Liver (tissue), 3 donors: ENCODE results near the gene PHYKPL.

Experiments used
- EGR1 ChIP-seq, 2 donors: IDR thresholded peaks; 2 replicates each; pipeline ENCODE4 v1.6.1; 2016 to 2018; ENCODE audit warnings: antibody characterized with exemption in 2 of 2, low read depth in 2 of 2
- FOXA1 ChIP-seq: IDR thresholded peaks from 2 replicates; pipeline ENCODE4 v1.6.1; 2016; ENCODE audit warnings: antibody characterized with exemption
- GABPA ChIP-seq, 2 donors: IDR thresholded peaks in 1 of 2; conservative IDR thresholded peaks in 1 of 2; 2 replicates each; pipeline ENCODE4 v1.6.1; 2016; ENCODE audit warnings: antibody characterized with exemption in 2 of 2, mild to moderate bottlenecking in 1 of 2, moderate library complexity in 1 of 2
- HNF4A ChIP-seq, 2 donors: conservative IDR thresholded peaks; 2 replicates each; pipeline ENCODE4 v1.6.1; 2016; ENCODE audit warnings: antibody characterized with exemption in 2 of 2, mild to moderate bottlenecking in 2 of 2
- RAD21 ChIP-seq, 2 donors: IDR thresholded peaks; 2 replicates each; pipeline ENCODE4 v1.6.1; 2016; ENCODE audit warnings: antibody characterized with exemption in 2 of 2, mild to moderate bottlenecking in 2 of 2
- SP1 ChIP-seq: IDR thresholded peaks from 2 replicates; pipeline ENCODE4 v1.6.1; 2018; ENCODE audit warnings: antibody characterized with exemption, mild to moderate bottlenecking
- TAF1 ChIP-seq: conservative IDR thresholded peaks from 2 replicates; pipeline ENCODE4 v1.6.1; 2016; ENCODE audit warnings: antibody characterized with exemption, mild to moderate bottlenecking
- YY1 ChIP-seq: IDR thresholded peaks from 2 replicates; pipeline ENCODE4 v1.6.1; 2016; ENCODE audit warnings: antibody characterized with exemption, mild to moderate bottlenecking
- TF ChIP-seq, protein P1 (sequence below): IDR thresholded peaks from 2 replicates; pipeline ENCODE4 v1.6.1; 2016; ENCODE audit warnings: antibody characterized with exemption
- TF ChIP-seq, protein P2 (sequence below): fragments of 150-350 bp; IDR thresholded peaks from 2 replicates; pipeline ENCODE4 v1.5.1; 2017; ENCODE audit warnings: improper control_type of control experiment, low read depth, low read length; ENCODE audit not compliant: missing input control
- donor health status: healthy.
- donor health status: healthy.

DNA sequence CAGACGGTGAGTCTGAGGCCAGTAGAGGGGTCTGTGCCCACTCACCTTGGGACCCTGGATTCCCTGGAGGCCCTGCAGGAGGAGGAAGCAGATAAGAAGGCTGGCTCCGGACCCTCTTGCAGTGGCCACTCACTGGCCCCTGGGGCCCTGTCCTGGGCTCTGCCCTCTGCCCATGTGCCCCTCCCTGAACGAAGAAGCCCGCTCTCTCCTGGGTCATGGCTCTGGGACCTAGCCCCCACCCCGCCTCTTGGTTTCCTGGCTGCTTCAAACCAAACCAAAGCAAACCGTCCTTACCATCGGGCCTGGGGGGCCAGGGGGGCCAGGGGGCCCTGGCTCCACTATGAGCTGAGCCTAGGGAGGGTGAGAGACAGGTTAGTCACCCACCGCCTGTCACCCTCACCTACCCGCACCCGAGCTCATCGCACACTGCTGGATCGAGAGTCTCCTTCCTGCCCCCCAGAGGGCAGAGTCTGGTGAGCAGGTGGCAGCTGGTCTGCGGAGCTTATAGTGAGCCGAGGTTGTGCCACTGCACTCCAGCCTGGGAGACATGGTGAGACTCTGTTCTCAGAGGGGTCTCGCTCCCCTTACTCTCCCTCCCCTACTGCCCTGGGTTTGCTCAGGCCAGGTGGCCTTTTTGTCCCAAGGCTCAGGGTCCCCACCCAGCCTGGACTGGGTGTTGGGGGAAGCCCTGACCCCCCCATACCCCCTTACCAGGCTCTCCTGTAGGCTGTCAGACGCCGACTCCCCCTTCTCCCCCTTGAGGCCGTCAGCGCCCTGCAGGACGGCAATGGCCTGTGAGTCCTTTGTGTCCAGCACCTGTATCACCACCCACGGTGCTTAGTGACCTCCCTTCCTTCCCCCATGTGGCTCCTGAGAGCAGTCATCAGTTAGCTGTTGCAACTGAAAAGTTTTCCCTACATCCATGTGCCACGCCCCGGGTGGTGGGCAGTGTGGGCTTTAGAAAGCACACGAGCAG is 15.2 kb upstream of the PHYKPL start:
- TF ChIP-seq TAF1 (no peak), EGR1 (IDR thresholded peaks at IDR 0.05; ENCODE audit: low read depth in 2 of 2) (no peak), HNF4A (conservative IDR thresholded peaks at IDR 0.05) (no peak), YY1 (no peak), FOXA1 (no peak), SP1 (no peak), GABPA (IDR thresholded peaks at IDR 0.05 in 1 of 2, conservative IDR thresholded peaks at IDR 0.05 in 1 of 2) (no peak), RAD21 (IDR thresholded peaks at IDR 0.05) (no peak)
- TF ChIP-seq, protein P1, sequence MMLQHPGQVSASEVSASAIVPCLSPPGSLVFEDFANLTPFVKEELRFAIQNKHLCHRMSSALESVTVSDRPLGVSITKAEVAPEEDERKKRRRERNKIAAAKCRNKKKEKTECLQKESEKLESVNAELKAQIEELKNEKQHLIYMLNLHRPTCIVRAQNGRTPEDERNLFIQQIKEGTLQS: no peak
- TF ChIP-seq, protein P2, sequence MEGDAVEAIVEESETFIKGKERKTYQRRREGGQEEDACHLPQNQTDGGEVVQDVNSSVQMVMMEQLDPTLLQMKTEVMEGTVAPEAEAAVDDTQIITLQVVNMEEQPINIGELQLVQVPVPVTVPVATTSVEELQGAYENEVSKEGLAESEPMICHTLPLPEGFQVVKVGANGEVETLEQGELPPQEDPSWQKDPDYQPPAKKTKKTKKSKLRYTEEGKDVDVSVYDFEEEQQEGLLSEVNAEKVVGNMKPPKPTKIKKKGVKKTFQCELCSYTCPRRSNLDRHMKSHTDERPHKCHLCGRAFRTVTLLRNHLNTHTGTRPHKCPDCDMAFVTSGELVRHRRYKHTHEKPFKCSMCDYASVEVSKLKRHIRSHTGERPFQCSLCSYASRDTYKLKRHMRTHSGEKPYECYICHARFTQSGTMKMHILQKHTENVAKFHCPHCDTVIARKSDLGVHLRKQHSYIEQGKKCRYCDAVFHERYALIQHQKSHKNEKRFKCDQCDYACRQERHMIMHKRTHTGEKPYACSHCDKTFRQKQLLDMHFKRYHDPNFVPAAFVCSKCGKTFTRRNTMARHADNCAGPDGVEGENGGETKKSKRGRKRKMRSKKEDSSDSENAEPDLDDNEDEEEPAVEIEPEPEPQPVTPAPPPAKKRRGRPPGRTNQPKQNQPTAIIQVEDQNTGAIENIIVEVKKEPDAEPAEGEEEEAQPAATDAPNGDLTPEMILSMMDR: no peak
